Measurements from ENCODE around the gene EXOC1L. TPM values are rescaled to one million over a fixed set of nuclear protein-coding genes. Genes with fewer than 3 reads are reported as not detected.

The EXOC1L gene
- total RNA-seq, 1 experiment from 2014 or later = not detected

DNA sequence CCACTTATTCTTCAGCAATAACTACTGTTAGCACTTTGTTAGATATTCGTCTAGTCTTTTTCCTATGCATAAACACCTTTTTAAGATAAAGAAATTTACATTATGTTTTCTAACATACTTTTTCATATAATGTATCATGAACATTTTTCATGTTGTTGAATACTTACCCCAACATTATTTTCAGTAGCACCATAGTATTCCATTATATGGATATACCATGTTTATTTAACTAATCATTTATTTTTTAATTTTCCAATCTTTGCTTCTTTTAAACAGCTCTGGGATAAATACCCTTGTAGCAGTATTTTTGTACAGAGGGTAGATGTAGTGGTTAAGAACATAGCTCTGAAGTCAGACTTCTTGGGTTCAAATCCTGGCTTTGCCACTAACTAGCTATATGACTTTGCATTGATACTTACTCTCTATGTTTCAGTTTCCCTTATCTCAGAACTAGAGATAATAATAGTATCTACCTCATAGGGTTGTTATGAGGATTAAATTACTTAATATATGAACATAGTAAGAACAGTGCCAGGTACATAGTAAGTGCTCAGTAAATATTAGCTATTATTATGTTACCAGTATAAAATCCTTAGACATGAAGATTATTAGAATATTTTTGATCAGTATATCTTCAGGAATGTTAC, 45.1 kb downstream of the EXOC1L start:
- no TSS peak for BruUV-seq (replicated peaks)
- RAD21 ChIA-PET (ENCODE audit: low non-redundant PET in 1 of 2, low total read pairs in 2 of 2, uncharacterized antibody in 2 of 2, unreplicated experiment in 2 of 2) = no interaction called here
- H3K36me3 ChIP-seq (ENCODE audit: control insufficient read depth in 1 of 2, insufficient read depth in 2 of 2, low read length in 2 of 2) = peaks cover 3 to 6% of the 10 kb centered on the region in 2 experiments; a peak in 1 of 4 replicates
- ATAC-seq (no peak), DNase-seq (ENCODE audit: low read depth, low spot score) (no peak)
- no peak overlapping the region for H3K4me3 ChIP-seq (replicated peaks in 1 of 2; ENCODE audit: low read depth in 1 of 2, low read length in 2 of 2)
- H3K9ac ChIP-seq (ENCODE audit: low read length) = no peak overlapping the region
- H2AFZ ChIP-seq (ENCODE audit: low read depth, low read length, poor library complexity, severe bottlenecking) = no peak overlapping the region
- no peaks in the 10 kb centered on the region for H4K20me1 ChIP-seq (ENCODE audit: insufficient read depth)
- peaks cover 12 to 26% of the 10 kb centered on the region in 2 experiments for H3K4me1 ChIP-seq (ENCODE audit: control insufficient read depth in 1 of 2, insufficient read depth in 2 of 2, low read length in 2 of 2)
- no peaks in the 10 kb centered on the region for H3K9me2 ChIP-seq (ENCODE audit: insufficient read depth)
- H3K27me3 ChIP-seq (ENCODE audit: insufficient read depth, low read length) = no peaks in the 10 kb centered on the region
- intact Hi-C loops (cut with micrococcal nuclease) = loop anchor here (10.0 kb wide), 2 partner anchors 420 to 520 kb away; partner anchors contain the start of gene SRD5A3
- H3K79me2 ChIP-seq (ENCODE audit: insufficient read depth, low read length) = no peaks in the 10 kb centered on the region
- no peak overlapping the region for H3K4me2 ChIP-seq (ENCODE audit: low read length)
- H3K9me3 ChIP-seq (ENCODE audit: control insufficient read depth in 1 of 2, insufficient read depth in 1 of 2, low read depth in 1 of 2, low read length in 2 of 2) = no peaks in the 10 kb centered on the region
- CTCF ChIA-PET = interaction anchor here (1.5 kb wide), 2 partner anchors 310 to 894 kb away, joined by 3 read pairs; no protein-coding TSS in a partner anchor
- TF ChIP-seq RAD21 (IDR thresholded peaks at IDR 0.05; ENCODE audit: low read depth) (no peak), ZFX (IDR thresholded peaks at IDR 0.05) (no peak), ZNF274 (IDR thresholded peaks at IDR 0.05; ENCODE audit: low read depth, low read length) (no peak), YY1 (IDR thresholded peaks at IDR 0.05; ENCODE audit: extremely low read depth, insufficient replicate concordance, low read depth, low read length) (no peak), ELF1 (IDR thresholded peaks at IDR 0.05; ENCODE audit: borderline replicate concordance, low read depth) (no peak)
- TF ChIP-seq, protein P1, sequence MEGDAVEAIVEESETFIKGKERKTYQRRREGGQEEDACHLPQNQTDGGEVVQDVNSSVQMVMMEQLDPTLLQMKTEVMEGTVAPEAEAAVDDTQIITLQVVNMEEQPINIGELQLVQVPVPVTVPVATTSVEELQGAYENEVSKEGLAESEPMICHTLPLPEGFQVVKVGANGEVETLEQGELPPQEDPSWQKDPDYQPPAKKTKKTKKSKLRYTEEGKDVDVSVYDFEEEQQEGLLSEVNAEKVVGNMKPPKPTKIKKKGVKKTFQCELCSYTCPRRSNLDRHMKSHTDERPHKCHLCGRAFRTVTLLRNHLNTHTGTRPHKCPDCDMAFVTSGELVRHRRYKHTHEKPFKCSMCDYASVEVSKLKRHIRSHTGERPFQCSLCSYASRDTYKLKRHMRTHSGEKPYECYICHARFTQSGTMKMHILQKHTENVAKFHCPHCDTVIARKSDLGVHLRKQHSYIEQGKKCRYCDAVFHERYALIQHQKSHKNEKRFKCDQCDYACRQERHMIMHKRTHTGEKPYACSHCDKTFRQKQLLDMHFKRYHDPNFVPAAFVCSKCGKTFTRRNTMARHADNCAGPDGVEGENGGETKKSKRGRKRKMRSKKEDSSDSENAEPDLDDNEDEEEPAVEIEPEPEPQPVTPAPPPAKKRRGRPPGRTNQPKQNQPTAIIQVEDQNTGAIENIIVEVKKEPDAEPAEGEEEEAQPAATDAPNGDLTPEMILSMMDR (IDR thresholded peaks at IDR 0.05 in 2 of 3, conservative IDR thresholded peaks at IDR 0.05 in 1 of 3; ENCODE audit: borderline replicate concordance in 1 of 3, insufficient read depth in 1 of 3, low read depth in 2 of 3, low read length in 2 of 3) = no peak
- no peak overlapping the region for H3K27ac ChIP-seq (ENCODE audit: low read depth, low read length)
- POLR2A ChIA-PET = no interaction called here

All from HCT116 (cell line).